SK-N-SH (cell line): ENCODE measurements around the gene BORCS5. TPM values are rescaled to one million over a fixed set of nuclear protein-coding genes. Genes with fewer than 3 reads are reported as not detected.

Source experiments
- CTCF ChIA-PET: fragments of 300-600, 350-600 bp; formaldehyde crosslinking; extraction: SDS; loops from one replicate; lab custom pipeline; 2021; lab: Yijun Ruan, JAX
- POLR2A ChIA-PET: fragments of 350-600 bp; sonication (Branson Sonifier 250); formaldehyde crosslinking; extraction: SDS; loops from one replicate; lab custom pipeline; 2020; ENCODE audit warnings: antibody characterized with exemption, inconsistent platforms; lab: Yijun Ruan, JAX
- DNase-seq: peaks from one replicate; pipeline ENCODE4 v3.0.0; 2012
- H2AFZ ChIP-seq: fragments of 200-600 bp; sonication (generic); 2 replicates; pipeline ENCODE4 v1.8.1; 2016; ENCODE audit warnings: antibody characterized with exemption, mild to moderate bottlenecking, low read depth
- H3F3A ChIP-seq: fragments of 200-600 bp; sonication (generic); replicated peaks from 2 replicates; pipeline ENCODE3; 2016; ENCODE audit warnings: antibody characterized with exemption, mild to moderate bottlenecking; ENCODE audit not compliant: insufficient read depth
- H3K27ac ChIP-seq, 2 experiments: fragments of 200-500 bp in 1 of 2; fragments of 200-600 bp in 1 of 2; sonication (Bioruptor generic) in 1 of 2; sonication (generic), shearing (Covaris generic) in 1 of 2; 2 replicates each; pipeline versions ENCODE4 v1.5.1 to v1.6.1; 2014 to 2016; ENCODE audit warnings: low read depth in 2 of 2, inconsistent platforms in 1 of 2, low read length in 1 of 2, mild to moderate bottlenecking in 1 of 2, mixed read lengths in 1 of 2
- H3K27me3 ChIP-seq: fragments of 200-600 bp; sonication (generic), shearing (Covaris generic); 2 replicates; pipeline ENCODE4 v1.6.1; 2016; ENCODE audit warnings: mixed run types; ENCODE audit not compliant: insufficient read depth
- H3K36me3 ChIP-seq, 2 experiments: fragments of 200-500 bp in 1 of 2; fragments of 200-600 bp in 1 of 2; sonication (Bioruptor generic) in 1 of 2; sonication (generic) in 1 of 2; replicated peaks in 1 of 2; 2 replicates each; pipeline versions ENCODE3 to v1.5.1; 2014 to 2016; ENCODE audit warnings: low read length in 1 of 2, mild to moderate bottlenecking in 1 of 2; ENCODE audit not compliant: insufficient read depth in 2 of 2, control insufficient read depth in 1 of 2
- H3K4me1 ChIP-seq, 2 experiments: fragments of 200-500 bp in 1 of 2; fragments of 200-600 bp in 1 of 2; sonication (Bioruptor generic) in 1 of 2; sonication (generic), shearing (Covaris generic) in 1 of 2; 2 replicates each; pipeline versions ENCODE4 v1.5.1 to v1.6.1; 2014 to 2016; ENCODE audit warnings: low read depth in 1 of 2, low read length in 1 of 2, mixed run types in 1 of 2; ENCODE audit not compliant: insufficient read depth in 2 of 2, control insufficient read depth in 1 of 2
- H3K4me2 ChIP-seq: fragments of 200-600 bp; sonication (generic), shearing (Covaris generic); 2 replicates; pipeline ENCODE4 v1.6.1; 2017; ENCODE audit warnings: mixed run types
- H3K4me3 ChIP-seq, 2 experiments: fragments of 200-500 bp in 1 of 2; fragments of 200-600 bp in 1 of 2; sonication (Bioruptor generic) in 1 of 2; sonication (generic), shearing (Covaris generic) in 1 of 2; 2 replicates each; pipeline versions ENCODE4 v1.5.1 to v1.8.1; 2014 to 2016; ENCODE audit warnings: low read depth in 2 of 2, inconsistent platforms in 1 of 2, low read length in 1 of 2, mild to moderate bottlenecking in 1 of 2, mixed read lengths in 1 of 2, moderate library complexity in 1 of 2
- H3K79me2 ChIP-seq: fragments of 200-600 bp; sonication (generic); 2 replicates; pipeline ENCODE4 v1.8.1; 2017; ENCODE audit warnings: mild to moderate bottlenecking; ENCODE audit not compliant: insufficient read depth
- H3K9ac ChIP-seq: fragments of 200-600 bp; sonication (generic); 2 replicates; pipeline ENCODE4 v1.6.1; 2017; ENCODE audit warnings: mixed run types
- H3K9me2 ChIP-seq: fragments of 200-600 bp; sonication (generic); 2 replicates; pipeline ENCODE4 v1.6.1; 2017; ENCODE audit warnings: mixed run types
- H3K9me3 ChIP-seq: fragments of 200-600 bp; sonication (generic); 2 replicates; pipeline ENCODE4 v1.6.1; 2017; ENCODE audit warnings: mixed run types, mild to moderate bottlenecking, moderate library complexity
- H4K20me1 ChIP-seq: fragments of 200-600 bp; sonication (generic); 2 replicates; pipeline ENCODE4 v1.6.1; 2017; ENCODE audit warnings: mild to moderate bottlenecking, mixed run types; ENCODE audit not compliant: insufficient read depth
- CTCF ChIP-seq: fragments of 200-600 bp; sonication (generic); IDR thresholded peaks from 2 replicates; pipeline ENCODE4 v1.6.1; 2017; ENCODE audit warnings: antibody characterized with exemption, mild to moderate bottlenecking, moderate library complexity
- FOSL2 ChIP-seq: IDR thresholded peaks from 2 replicates; pipeline ENCODE4 v1.4.0; 2012; ENCODE audit warnings: low read depth, mild to moderate bottlenecking, moderate library complexity, borderline replicate concordance
- MAX ChIP-seq: IDR thresholded peaks from 2 replicates; pipeline ENCODE4 v1.4.0; 2012; ENCODE audit warnings: low read depth
- MEF2A ChIP-seq: IDR thresholded peaks from 2 replicates; pipeline ENCODE4 v1.4.0; 2012; ENCODE audit warnings: low read depth, borderline replicate concordance
- NFIC ChIP-seq: IDR thresholded peaks from 2 replicates; pipeline ENCODE4 v1.4.0; 2012; ENCODE audit warnings: borderline replicate concordance
- PBX3 ChIP-seq: IDR thresholded peaks from 2 replicates; pipeline ENCODE4; 2012
- RAD21 ChIP-seq: IDR thresholded peaks from 2 replicates; pipeline ENCODE4 v1.6.1; 2012; ENCODE audit warnings: mild to moderate bottlenecking, low read length
- RXRA ChIP-seq: IDR thresholded peaks from 2 replicates; pipeline ENCODE4 v1.4.0; 2012; ENCODE audit warnings: low read depth, mild to moderate bottlenecking, borderline replicate concordance
- SMC3 ChIP-seq: IDR thresholded peaks from 2 replicates; pipeline ENCODE4 v1.6.1; 2012; ENCODE audit warnings: low read depth, low read length, improper control_type of control experiment
- TAF1 ChIP-seq: IDR thresholded peaks from 2 replicates; pipeline ENCODE4 v1.6.1; 2012; ENCODE audit warnings: low read depth, mild to moderate bottlenecking, low read length, moderate library complexity, borderline replicate concordance
- TCF12 ChIP-seq: IDR thresholded peaks from 2 replicates; pipeline ENCODE4 v1.4.0; 2012
- WGBS: methylation state at CpG from one replicate; pipeline ENCODE4 v1.1.6; 2017; ENCODE audit warnings: low lambda C conversion rate; 5-methylcytosine and 5-hydroxymethylcytosine counted together
- polyA plus RNA-seq, 3 experiments: library from polyadenylated mRNA; depleted of rRNA; stranded (reverse); fragments of >200 nt; gene quantifications; 2 replicates each; pipeline ENCODE4 v1.2.3, GENCODE V29; 2012

The BORCS5 gene
- polyA plus RNA-seq, 1 of the 3 experiments (the other 2 are of a cell fraction): 16.3 TPM

GRCh38 chr12:12376646-12377448, 20.0 kb downstream of the BORCS5 start:
- Histone ChIP-seq H3F3A (peaks cover 6% of the 10 kb centered on the region), H3K4me2 (no peak overlapping the region), H3K79me2 (no peaks in the 10 kb centered on the region; the same call in 1 of the 2 replicates), H3K4me1 (peaks cover 0 to 7% of the 10 kb centered on the region in 2 experiments; a peak in 1 of 4 replicates), H3K27me3 (no peaks in the 10 kb centered on the region), H3K4me3 (no peak overlapping the region; a peak in 1 of 4 replicates), H2AFZ (no peak overlapping the region), H4K20me1 (no peaks in the 10 kb centered on the region), H3K36me3 (peaks cover 0 to 6% of the 10 kb centered on the region in 2 experiments), H3K9me2 (no peaks in the 10 kb centered on the region), H3K27ac (no peak overlapping the region), H3K9ac (no peak overlapping the region), H3K9me3 (no peaks in the 10 kb centered on the region)
- TF ChIP-seq NFIC (no peak), CTCF (peak; percentile 84), FOSL2 (no peak), SMC3 (peak; percentile 98), RXRA (no peak), RAD21 (peak; percentile 100), TCF12 (no peak), MAX (no peak)
- DNase-seq: peak; percentile 66
- CTCF ChIA-PET: interaction anchor here (0.6 to 4.3 kb wide), 52 partner anchors 10 to 444 kb away, joined by 3 to 40 read pairs (median 4); partner anchors contain the start of genes BORCS5, DUSP16 and MANSC1
- WGBS: 85% methylated on average over 12 of the region's 12 CpGs
- POLR2A ChIA-PET: no interaction called here

- TF ChIP-seq PBX3 (no peak), MEF2A (no peak), NFIC (no peak), TAF1 (no peak)
- H3K9ac ChIP-seq: no peak overlapping the region
- H3K4me2 ChIP-seq: no peak overlapping the region
- no peaks in the 10 kb centered on the region; the same call in 1 of the 2 replicates for H3K79me2 ChIP-seq
- DNase-seq: no peak
- H3K9me3 ChIP-seq: no peaks in the 10 kb centered on the region
- no peak overlapping the region for H2AFZ ChIP-seq
- WGBS: 91% methylated on average over 2 of the region's 2 CpGs
- peaks cover 14% of the 10 kb centered on the region for H3F3A ChIP-seq
- ChIA-PET CTCF (interaction anchor here (0.7 to 4.3 kb wide), 4 partner anchors 276 to 358 kb away, joined by 3 to 40 read pairs (median 3); no protein-coding TSS in a partner anchor), POLR2A (no interaction called here)
- H4K20me1 ChIP-seq: no peaks in the 10 kb centered on the region
- H3K27me3 ChIP-seq: no peaks in the 10 kb centered on the region
- H3K27ac ChIP-seq: no peak overlapping the region
- no peak overlapping the region for H3K4me3 ChIP-seq
- H3K9me2 ChIP-seq: no peaks in the 10 kb centered on the region
- peaks cover 0 to 7% of the 10 kb centered on the region in 2 experiments; a peak in 1 of 4 replicates for H3K4me1 ChIP-seq
- peaks cover 0 to 10% of the 10 kb centered on the region in 2 experiments for H3K36me3 ChIP-seq
Measured at GRCh38 chr12:12378616-12379015, 21.7 kb downstream of the BORCS5 start.
